ENCODE results near the gene STK32B. TPM values are rescaled to one million over a fixed set of nuclear protein-coding genes. Genes with fewer than 3 reads are reported as not detected.
"Not testable (repeated sequence)": the region's sequence is repeated elsewhere in the genome, so short reads cannot be mapped to it uniquely, and the experiment has no call there.

STK32B gene
- total RNA-seq, 1 experiment from 2014 or later, result 16.8 TPM

DNA sequence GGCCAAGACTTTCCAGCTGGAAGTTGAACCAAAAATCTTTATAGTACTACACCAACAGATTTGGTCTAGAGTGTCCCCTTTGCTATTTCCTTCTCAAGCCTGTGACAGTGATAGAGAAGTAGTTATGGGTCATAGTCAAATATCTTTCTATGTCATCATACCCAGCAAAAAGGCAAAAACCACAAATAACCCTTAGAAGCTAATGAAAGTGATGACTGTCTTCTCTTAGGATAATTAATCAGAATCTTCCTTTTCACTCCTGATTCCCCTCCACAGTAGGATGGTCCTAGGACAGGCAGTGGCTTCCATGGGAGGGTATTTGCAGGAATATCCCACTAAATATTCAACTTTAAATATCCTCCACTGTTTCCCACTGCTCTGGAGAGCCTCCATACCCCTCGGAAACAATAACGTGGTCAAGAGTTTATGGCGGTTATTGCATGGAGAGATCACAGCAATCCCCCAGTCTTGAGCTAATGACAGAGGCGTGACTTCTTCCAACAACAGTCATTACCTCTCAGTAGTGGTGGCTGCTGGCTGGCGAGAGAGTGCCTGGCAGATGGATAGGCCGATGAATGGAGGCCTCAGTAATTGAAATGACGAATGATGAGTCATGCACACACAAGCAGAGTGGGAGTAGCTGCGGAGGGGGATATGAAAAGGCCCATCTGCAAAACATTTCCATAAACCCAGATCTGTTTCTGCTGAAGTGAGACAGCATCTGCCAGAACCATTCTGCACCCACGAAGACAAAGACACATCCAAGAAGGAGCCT, 154.9 kb downstream of the STK32B start:
- DNase-seq (ENCODE audit: low spot score), result peak; percentile 89

- DNase-seq (ENCODE audit: low spot score), result no peak
Observed at GRCh38 chr4:5209862-5210261, 158.6 kb downstream of the STK32B start.

DNA sequence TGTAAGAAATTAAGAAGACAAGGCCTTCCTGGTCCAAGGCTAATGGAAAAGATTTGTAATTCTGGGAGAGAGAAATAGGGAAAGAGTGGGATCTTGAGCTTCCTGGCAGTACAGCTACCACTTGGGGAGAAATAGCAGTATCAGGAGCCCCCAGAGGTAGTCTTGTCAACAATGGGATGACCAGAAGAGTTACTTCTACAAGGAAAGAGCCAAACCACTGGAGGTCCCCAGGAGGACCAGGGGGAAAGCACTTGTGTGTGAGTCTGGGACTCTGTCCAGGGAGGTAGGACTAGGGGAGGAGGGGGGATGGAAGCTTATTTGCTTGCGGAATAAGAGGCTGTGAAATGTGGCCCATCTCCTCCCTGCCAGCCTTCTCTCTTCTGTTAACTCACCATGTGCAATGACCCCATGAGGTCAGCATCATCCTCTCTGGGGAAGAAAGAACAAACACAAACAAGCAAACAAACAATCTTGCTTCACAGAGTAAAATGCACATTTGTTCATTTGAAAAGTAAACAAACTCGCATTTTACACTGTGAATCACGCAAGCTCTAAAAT, 160.1 kb downstream of the STK32B start:
- DNase-seq (ENCODE audit: low spot score), result no peak

DNA sequence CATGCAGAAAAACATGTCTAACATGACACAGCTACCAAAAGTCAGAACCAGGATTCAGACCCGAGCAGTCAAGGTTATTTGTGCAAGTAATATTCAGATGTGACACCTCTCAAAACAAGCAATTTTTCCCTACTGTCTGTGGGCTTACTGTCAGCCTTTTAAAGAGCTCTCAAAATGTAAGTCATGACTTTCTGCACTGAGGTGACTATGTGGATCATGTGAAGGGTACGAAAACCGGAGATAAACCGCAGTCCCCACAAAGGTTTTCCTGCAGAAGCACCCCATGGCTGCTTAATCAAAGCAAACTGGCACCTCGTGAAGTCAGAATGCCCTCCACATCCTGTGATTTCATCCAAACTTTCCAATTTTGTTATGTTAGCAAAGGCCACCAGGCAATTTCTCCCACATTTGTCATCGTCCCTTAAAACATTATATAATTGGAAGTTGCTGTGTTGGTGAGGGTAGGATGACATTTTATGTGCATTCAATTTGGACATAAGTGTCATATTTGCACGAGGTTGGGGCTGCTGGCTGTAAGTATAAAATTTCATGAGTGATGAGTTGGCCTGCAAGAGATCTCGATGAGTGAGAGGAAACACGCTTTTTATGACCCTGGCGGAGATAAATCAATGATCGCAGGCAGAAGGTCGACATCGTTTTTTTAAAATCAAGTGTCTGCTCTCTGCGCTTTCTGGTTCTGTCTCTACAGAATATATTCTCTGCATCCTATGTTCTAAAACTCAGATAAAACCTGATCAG, 161.2 kb downstream of the STK32B start:
- DNase-seq (ENCODE audit: low spot score), result no peak

DNA sequence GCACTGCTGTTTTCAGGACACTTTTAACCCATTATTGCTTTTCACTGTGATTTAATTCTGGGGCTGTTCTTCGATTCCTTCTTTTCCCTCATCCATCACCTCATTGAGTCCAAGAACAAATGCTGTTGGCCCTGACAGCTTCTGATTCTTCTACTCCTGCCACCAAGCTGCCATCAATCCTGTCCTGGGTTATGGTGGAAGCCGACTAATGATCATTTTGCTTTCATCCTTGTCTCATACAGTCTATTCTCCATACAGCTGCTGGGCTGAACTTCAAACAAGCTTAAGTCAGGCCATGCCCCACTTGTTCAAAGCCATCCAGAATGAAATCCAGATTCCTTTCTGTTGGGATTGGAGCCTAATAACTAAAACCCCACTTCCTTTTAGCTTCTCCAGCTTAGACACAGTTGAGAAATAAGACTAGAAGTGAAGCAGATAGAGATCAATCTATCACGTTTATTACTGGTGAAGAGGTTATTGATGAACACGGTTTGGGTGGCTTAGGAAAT, 161.9 kb downstream of the STK32B start:
- DNase-seq (ENCODE audit: low spot score), result no peak

- no peak for DNase-seq (ENCODE audit: low spot score)
Observed at GRCh38 chr4:5215321-5215720, 164.0 kb downstream of the STK32B start.

- DNase-seq (ENCODE audit: low spot score), result no peak
Observed at GRCh38 chr4:5217421-5217820, 166.1 kb downstream of the STK32B start.

GRCh38 chr4:5218376-5219069, 167.2 kb downstream of the STK32B start:
- DNase-seq (ENCODE audit: low spot score), result no peak

GRCh38 chr4:5220028-5220427, 168.7 kb downstream of the STK32B start:
- no peak for DNase-seq (ENCODE audit: low spot score)

GRCh38 chr4:5222047-5222446, 170.8 kb downstream of the STK32B start:
- DNase-seq (ENCODE audit: low spot score), result no peak

- no peak for DNase-seq (ENCODE audit: low spot score)
Observed at GRCh38 chr4:5222951-5223350, 171.7 kb downstream of the STK32B start.

DNA sequence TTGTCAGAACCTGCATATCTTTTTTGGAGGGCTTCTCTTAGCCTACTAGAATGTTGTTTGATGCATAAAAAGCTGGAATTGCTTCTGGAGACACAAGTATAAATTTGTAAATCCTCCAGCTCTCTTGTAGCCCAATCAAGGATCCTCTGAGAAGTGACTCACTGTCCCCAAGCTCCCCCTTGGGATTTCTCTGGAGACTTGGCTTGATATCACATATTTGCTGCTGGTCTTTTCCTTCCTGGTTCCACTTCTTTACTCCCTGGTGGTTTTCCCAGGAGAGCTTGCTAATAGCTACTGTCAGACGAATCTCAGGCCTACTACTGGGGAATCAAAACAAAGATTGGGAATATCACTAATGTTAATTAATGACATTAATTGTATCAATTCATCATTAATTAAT, 173.1 kb downstream of the STK32B start:
- DNase-seq (ENCODE audit: low spot score), result peak; percentile 36

GRCh38 chr4:5232549-5232948, 181.3 kb downstream of the STK32B start:
- DNase-seq (ENCODE audit: low spot score), result no peak

DNA sequence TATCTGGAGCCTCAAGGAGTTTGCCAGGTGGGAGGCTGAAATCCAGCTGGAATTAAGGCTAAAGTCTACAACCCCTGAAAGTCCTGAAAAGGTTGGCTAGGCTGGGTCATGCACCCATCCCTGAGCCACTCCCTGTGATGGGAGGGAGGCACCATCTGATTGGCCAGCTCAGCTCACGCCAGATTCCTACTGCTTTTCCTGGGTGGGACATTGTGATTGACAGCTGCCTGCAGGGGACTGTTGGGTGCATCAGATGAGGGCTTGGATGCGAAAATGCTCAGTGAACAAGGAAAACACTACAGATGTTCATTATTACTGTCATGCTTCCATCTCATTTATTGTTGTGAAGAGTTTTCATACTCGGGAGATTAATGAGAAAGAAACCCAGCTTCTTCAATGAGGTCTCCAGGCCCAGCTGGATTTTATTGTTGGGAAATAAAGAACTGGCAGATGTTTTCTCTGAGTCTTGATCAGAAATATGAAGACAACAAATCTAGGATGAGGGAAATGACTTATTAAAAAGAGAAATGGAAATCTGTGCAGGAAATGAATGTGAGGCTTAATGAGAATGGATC, 185.9 kb downstream of the STK32B start:
- no peak for DNase-seq (ENCODE audit: low spot score)

DNA sequence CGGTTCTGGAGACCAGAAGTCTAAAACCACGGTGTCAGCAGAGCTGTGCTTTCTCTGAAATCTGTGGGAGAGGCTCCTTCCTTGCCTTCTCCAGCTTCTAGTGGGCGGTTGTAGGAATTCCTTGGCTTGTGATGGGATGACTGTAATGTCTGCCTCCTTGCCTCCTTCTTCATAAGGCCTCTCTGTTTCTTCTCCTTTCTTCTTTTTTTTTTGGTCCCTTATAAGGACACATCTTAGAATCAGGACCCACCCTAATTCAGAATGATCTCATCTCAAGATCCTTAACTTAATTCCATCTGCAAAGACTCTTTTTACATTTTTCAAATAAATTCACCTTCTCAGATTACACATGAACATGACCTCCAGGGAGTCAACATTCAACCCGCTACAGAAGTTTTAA, 186.9 kb downstream of the STK32B start:
- peak; percentile 18 for DNase-seq (ENCODE audit: low spot score)

GRCh38 chr4:5247061-5247460, 195.8 kb downstream of the STK32B start:
- DNase-seq (ENCODE audit: low spot score), result not testable (repeated sequence)

- no peak for DNase-seq (ENCODE audit: low spot score)
Observed at GRCh38 chr4:5247735-5248134, 196.5 kb downstream of the STK32B start.

GRCh38 chr4:5249727-5250126, 198.4 kb downstream of the STK32B start:
- no peak for DNase-seq (ENCODE audit: low spot score)

- not testable (repeated sequence) for DNase-seq (ENCODE audit: low spot score)
Observed at GRCh38 chr4:5250536-5250935, 199.3 kb downstream of the STK32B start.

DNA sequence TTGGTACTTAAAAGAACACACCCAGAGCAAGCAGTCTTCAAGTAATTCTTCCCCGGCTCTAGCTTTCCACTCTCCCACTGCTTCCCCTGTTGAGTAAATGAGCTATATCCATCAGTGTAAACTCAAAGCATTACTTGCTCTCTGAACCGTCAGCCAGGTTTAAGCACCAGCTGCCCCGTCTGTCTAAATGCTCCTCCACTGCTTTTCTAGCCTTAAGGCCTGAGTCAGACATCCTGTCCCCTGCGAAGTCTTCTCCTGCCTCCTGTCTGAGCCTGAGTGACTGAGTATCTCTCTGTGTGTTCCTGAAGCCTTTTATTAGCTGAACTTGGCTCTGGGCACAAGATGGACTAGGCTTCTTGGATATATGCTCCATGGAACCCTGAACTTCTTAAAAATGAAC, 205.1 kb downstream of the STK32B start:
- DNase-seq (ENCODE audit: low spot score), result no peak

- DNase-seq (ENCODE audit: low spot score), result no peak
Observed at GRCh38 chr4:5257086-5257485, 205.8 kb downstream of the STK32B start.

- DNase-seq (ENCODE audit: low spot score), result no peak
Observed at GRCh38 chr4:5259471-5259870, 208.2 kb downstream of the STK32B start.

Measured in H4 (cell line).